KMS-11 (cell line): ENCODE results near the gene STX10.

Experiments used
- H2AFZ ChIP-seq: fragments of 200-600 bp; sonication (generic); 2 replicates; pipeline ENCODE4 v1.6.1; 2016; ENCODE audit warnings: antibody characterized with exemption, mixed run types, low read depth
- H3K27ac ChIP-seq: fragments of 200-600 bp; sonication (generic); 2 replicates; pipeline ENCODE4 v1.6.1; 2016; ENCODE audit warnings: mild to moderate bottlenecking, mixed run types
- H3K27me3 ChIP-seq: fragments of 200-600 bp; sonication (generic); 2 replicates; pipeline ENCODE4 v1.6.1; 2017; ENCODE audit warnings: mild to moderate bottlenecking, low read depth, mixed run types, moderate library complexity; ENCODE audit not compliant: insufficient read depth
- H3K36me3 ChIP-seq: fragments of 200-600 bp; sonication (generic); 2 replicates; pipeline ENCODE4 v1.6.1; 2017; ENCODE audit warnings: mild to moderate bottlenecking, mixed run types; ENCODE audit not compliant: insufficient read depth
- H3K4me1 ChIP-seq: fragments of 200-600 bp; sonication (generic); 2 replicates; pipeline ENCODE4 v1.6.1; 2016; ENCODE audit warnings: mild to moderate bottlenecking, low read depth, mixed run types; ENCODE audit not compliant: poor library complexity, severe bottlenecking
- H3K4me2 ChIP-seq: fragments of 200-600 bp; sonication (generic); 2 replicates; pipeline ENCODE4 v1.7.0; 2016; ENCODE audit warnings: mild to moderate bottlenecking, mixed run types
- H3K4me3 ChIP-seq: fragments of 200-600 bp; sonication (generic); IDR thresholded peaks from 2 replicates; pipeline ENCODE4 v1.6.1; 2017; ENCODE audit warnings: low read depth, low read length, mixed read lengths; ENCODE audit not compliant: insufficient read depth
- H3K79me2 ChIP-seq: fragments of 200-600 bp; sonication (generic); 2 replicates; pipeline ENCODE4 v1.6.1; 2016; ENCODE audit warnings: low read depth, mixed run types; ENCODE audit not compliant: insufficient read depth
- H3K9ac ChIP-seq: fragments of 200-600 bp; sonication (generic); 2 replicates; pipeline ENCODE4 v1.6.1; 2016; ENCODE audit warnings: mild to moderate bottlenecking, mixed run types
- H4K20me1 ChIP-seq: fragments of 200-600 bp; sonication (generic); 2 replicates; pipeline ENCODE4 v1.6.1; 2016; ENCODE audit warnings: mild to moderate bottlenecking, mixed run types; ENCODE audit not compliant: insufficient read depth
- CTCF ChIP-seq: fragments of 200-600 bp; sonication (generic); conservative IDR thresholded peaks from 2 replicates; pipeline ENCODE4 v1.6.1; 2017; ENCODE audit warnings: low read depth, mild to moderate bottlenecking, antibody characterized with exemption, low read length, moderate library complexity, mixed read lengths

Gene STX10

GRCh38 chr19:13165162-13165997, 15.2 kb upstream of the STX10 start:
- Histone ChIP-seq H3K4me2 (no peak overlapping the region), H3K4me1 (peaks cover 84% of the 10 kb centered on the region), H3K27me3 (no peaks in the 10 kb centered on the region), H3K4me3 (no peak overlapping the region), H3K79me2 (no peaks in the 10 kb centered on the region), H2AFZ (no peak overlapping the region), H3K27ac (no peak overlapping the region), H3K9ac (no peak overlapping the region), H3K36me3 (no peaks in the 10 kb centered on the region), H4K20me1 (no peaks in the 10 kb centered on the region)
- no peak for TF ChIP-seq CTCF

GRCh38 chr19:13164343-13165161, 14.4 kb upstream of the STX10 start:
- Histone ChIP-seq H3K79me2 (no peaks in the 10 kb centered on the region), H3K9ac (no peak overlapping the region), H2AFZ (no peak overlapping the region), H4K20me1 (no peaks in the 10 kb centered on the region), H3K27ac (no peak overlapping the region), H3K4me2 (no peak overlapping the region), H3K4me3 (no peak overlapping the region), H3K36me3 (no peaks in the 10 kb centered on the region), H3K27me3 (no peaks in the 10 kb centered on the region; the same call in 1 of the 2 replicates), H3K4me1 (peaks cover 77% of the 10 kb centered on the region)
- no peak for TF ChIP-seq CTCF

- H3K79me2 ChIP-seq = no peaks in the 10 kb centered on the region
- H2AFZ ChIP-seq = peak overlapping the region; percentile 91; the same call in 1 of the 2 replicates
- no peak overlapping the region for H3K9ac ChIP-seq
- H3K36me3 ChIP-seq = no peaks in the 10 kb centered on the region
- H3K27me3 ChIP-seq = no peaks in the 10 kb centered on the region; the same call in 1 of the 2 replicates
- no peaks in the 10 kb centered on the region for H4K20me1 ChIP-seq
- peaks cover 71% of the 10 kb centered on the region for H3K4me1 ChIP-seq
- H3K4me3 ChIP-seq = no peak overlapping the region
- TF ChIP-seq CTCF = no peak
- H3K4me2 ChIP-seq = peak overlapping the region; percentile 79
- 0 out of 2 replicates have a peak overlapping the region, but pooled peaks have one; percentile 0 for H3K27ac ChIP-seq
These were observed 13.6 kb upstream of the STX10 start for GRCh38 chr19:13163609-13164342.
